Measurements from ENCODE around the gene BRSK2. TPM values are rescaled to one million over a fixed set of nuclear protein-coding genes. Genes with fewer than 3 reads are reported as not detected.
"Not testable (repeated sequence)": the region's sequence is repeated elsewhere in the genome, so short reads cannot be mapped to it uniquely, and the experiment has no call there.

Gene BRSK2
- total RNA-seq, 3 donors from 2014 or later = 0.15 to 0.80 (median 0.66) TPM

GRCh38 chr11:1415631-1416030 is 25.9 kb downstream of the BRSK2 start:
- H3K4me1 ChIP-seq = no peaks in the 10 kb centered on the region
- H3K27ac ChIP-seq = no peak overlapping the region
- no peaks in the 10 kb centered on the region for H3K36me3 ChIP-seq
- H3K9me3 ChIP-seq = peaks cover 40 to 44% of the 10 kb centered on the region in 2 donors
- no peak for DNase-seq (ENCODE audit: low spot score in 2 of 2)
- TF ChIP-seq, protein P1, sequence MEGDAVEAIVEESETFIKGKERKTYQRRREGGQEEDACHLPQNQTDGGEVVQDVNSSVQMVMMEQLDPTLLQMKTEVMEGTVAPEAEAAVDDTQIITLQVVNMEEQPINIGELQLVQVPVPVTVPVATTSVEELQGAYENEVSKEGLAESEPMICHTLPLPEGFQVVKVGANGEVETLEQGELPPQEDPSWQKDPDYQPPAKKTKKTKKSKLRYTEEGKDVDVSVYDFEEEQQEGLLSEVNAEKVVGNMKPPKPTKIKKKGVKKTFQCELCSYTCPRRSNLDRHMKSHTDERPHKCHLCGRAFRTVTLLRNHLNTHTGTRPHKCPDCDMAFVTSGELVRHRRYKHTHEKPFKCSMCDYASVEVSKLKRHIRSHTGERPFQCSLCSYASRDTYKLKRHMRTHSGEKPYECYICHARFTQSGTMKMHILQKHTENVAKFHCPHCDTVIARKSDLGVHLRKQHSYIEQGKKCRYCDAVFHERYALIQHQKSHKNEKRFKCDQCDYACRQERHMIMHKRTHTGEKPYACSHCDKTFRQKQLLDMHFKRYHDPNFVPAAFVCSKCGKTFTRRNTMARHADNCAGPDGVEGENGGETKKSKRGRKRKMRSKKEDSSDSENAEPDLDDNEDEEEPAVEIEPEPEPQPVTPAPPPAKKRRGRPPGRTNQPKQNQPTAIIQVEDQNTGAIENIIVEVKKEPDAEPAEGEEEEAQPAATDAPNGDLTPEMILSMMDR (IDR thresholded peaks at IDR 0.05) = no peak
- TF ChIP-seq POLR2AphosphoS5 (IDR thresholded peaks at IDR 0.05) = no peak
- no peak for TF ChIP-seq POLR2A (IDR thresholded peaks at IDR 0.05)
- peaks cover 0 to 25% of the 10 kb centered on the region in 2 donors for H3K27me3 ChIP-seq
- intact Hi-C loops (cut with DNase I; ENCODE audit: low total_unique reads) = no loop called here
- no peak overlapping the region for H3K4me3 ChIP-seq

GRCh38 chr11:1418192-1418795 is 28.6 kb downstream of the BRSK2 start:
- H3K27ac ChIP-seq; DNase-seq (ENCODE audit: low spot score in 2 of 2); H3K4me3 ChIP-seq; intact Hi-C loops (cut with DNase I; ENCODE audit: low total_unique reads); H3K36me3 ChIP-seq; H3K4me1 ChIP-seq: not testable (repeated sequence)
- peaks cover 0 to 12% of the 10 kb centered on the region in 2 donors for H3K27me3 ChIP-seq
- H3K9me3 ChIP-seq = peaks cover 40 to 50% of the 10 kb centered on the region in 2 donors

DNA sequence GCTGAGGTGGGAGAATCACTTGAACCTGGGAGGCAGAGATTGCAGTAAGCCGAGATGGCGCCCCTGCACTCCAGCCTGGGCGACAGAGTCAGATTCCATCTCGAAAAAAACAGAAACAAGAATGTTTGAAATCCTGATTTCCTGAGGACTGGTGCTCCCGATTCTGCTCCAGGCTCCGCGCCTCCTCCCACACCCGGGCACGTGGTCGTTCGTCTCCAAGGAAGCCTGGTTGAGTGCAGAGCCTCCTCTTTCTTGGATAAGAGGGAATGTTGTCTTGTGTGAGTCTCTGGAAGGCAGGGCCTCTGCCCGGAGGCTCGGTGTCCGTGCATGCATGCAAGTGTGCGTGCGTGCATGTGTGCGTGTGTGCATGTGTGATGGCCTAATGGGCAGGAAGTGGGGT is 30.1 kb downstream of the BRSK2 start:
- intact Hi-C loops (cut with DNase I; ENCODE audit: low total_unique reads) = no loop called here
- Histone ChIP-seq H3K9me3 (peaks cover 40 to 50% of the 10 kb centered on the region in 2 donors), H3K27me3 (peaks cover 0 to 17% of the 10 kb centered on the region in 2 donors)

DNA sequence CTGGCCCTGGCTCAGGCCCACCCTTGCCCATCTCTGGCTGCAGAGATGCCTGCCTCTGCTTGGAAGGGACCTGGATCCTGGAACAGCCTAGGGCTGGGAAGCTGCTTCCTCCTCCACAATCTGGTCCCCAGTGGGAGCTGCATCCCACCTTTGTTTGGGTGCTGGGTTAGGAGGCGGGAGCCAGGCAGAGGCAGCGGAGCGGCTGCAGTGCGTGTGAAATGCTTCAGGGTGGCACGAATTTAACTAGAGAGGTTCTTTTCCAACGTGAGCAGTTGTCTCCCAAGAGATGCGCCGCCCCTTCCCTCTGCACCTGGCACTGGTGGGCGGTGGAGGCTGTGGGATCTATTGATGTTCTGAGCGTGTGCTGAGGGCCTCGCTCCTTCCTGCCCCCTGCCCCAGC is 31.6 kb downstream of the BRSK2 start:
- no peak for TF ChIP-seq POLR2A (IDR thresholded peaks at IDR 0.05)
- Histone ChIP-seq H3K9me3 (peaks cover 40 to 50% of the 10 kb centered on the region in 2 donors), H3K27me3 (peaks cover 0 to 31% of the 10 kb centered on the region in 2 donors), H3K4me1 (no peaks in the 10 kb centered on the region), H3K4me3 (no peak overlapping the region), H3K27ac (no peak overlapping the region), H3K36me3 (no peaks in the 10 kb centered on the region)
- intact Hi-C loops (cut with DNase I; ENCODE audit: low total_unique reads) = no loop called here
- DNase-seq (ENCODE audit: low spot score in 2 of 2) = no peak

More for the DNA sequence above, 30.1 kb downstream of the BRSK2 start:
- H3K4me3 ChIP-seq = no peak overlapping the region
- no peaks in the 10 kb centered on the region for H3K36me3 ChIP-seq
- no peak for DNase-seq (ENCODE audit: low spot score in 2 of 2)
- TF ChIP-seq, protein P1 (IDR thresholded peaks at IDR 0.05) = no peak
- TF ChIP-seq POLR2A (IDR thresholded peaks at IDR 0.05) (no peak), POLR2AphosphoS5 (IDR thresholded peaks at IDR 0.05) (no peak)
- no peak overlapping the region for H3K27ac ChIP-seq
- no peaks in the 10 kb centered on the region for H3K4me1 ChIP-seq

- no peak for DNase-seq (ENCODE audit: low spot score in 2 of 2)
- Histone ChIP-seq H3K4me1 (no peaks in the 10 kb centered on the region), H3K9me3 (peaks cover 29 to 38% of the 10 kb centered on the region in 2 donors), H3K27me3 (peaks cover 0 to 37% of the 10 kb centered on the region in 2 donors), H3K36me3 (no peaks in the 10 kb centered on the region), H3K27ac (no peak overlapping the region), H3K4me3 (no peak overlapping the region)
- intact Hi-C loops (cut with DNase I; ENCODE audit: low total_unique reads) = no loop called here
- TF ChIP-seq POLR2A (IDR thresholded peaks at IDR 0.05) (no peak), POLR2AphosphoS5 (IDR thresholded peaks at IDR 0.05) (no peak)
- TF ChIP-seq, protein P1 (IDR thresholded peaks at IDR 0.05) = no peak
Observed at GRCh38 chr11:1422481-1422880, 32.7 kb downstream of the BRSK2 start.

DNA sequence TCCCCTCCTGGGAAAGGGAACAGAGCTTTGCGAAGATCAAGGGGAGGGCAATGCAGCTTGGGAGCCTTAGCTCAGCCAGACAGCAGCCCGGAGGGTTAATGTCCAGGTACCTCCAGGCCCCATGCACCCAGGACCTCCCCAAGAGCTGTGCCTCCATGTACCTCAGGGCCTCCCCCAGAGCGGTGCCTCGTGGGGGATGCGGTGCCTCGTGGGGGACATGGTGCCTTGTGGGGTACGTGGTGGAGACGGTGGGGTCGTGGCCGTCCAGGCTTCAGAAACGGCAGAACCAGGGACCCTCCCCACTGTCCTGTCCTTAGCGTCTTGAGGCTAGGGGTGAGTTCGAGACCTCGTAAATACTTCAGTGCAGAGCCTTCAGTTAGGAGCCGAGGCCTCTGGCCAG is 33.2 kb downstream of the BRSK2 start:
- no peaks in the 10 kb centered on the region for H3K4me1 ChIP-seq
- intact Hi-C loops (cut with DNase I; ENCODE audit: low total_unique reads) = no loop called here
- H3K27me3 ChIP-seq = peaks cover 0 to 37% of the 10 kb centered on the region in 2 donors
- H3K36me3 ChIP-seq = no peaks in the 10 kb centered on the region
- H3K27ac ChIP-seq = no peak overlapping the region
- no peak for TF ChIP-seq POLR2A (IDR thresholded peaks at IDR 0.05)
- TF ChIP-seq, protein P1 (IDR thresholded peaks at IDR 0.05) = no peak
- TF ChIP-seq POLR2AphosphoS5 (IDR thresholded peaks at IDR 0.05) = no peak
- peaks cover 24 to 33% of the 10 kb centered on the region in 2 donors for H3K9me3 ChIP-seq
- no peak overlapping the region for H3K4me3 ChIP-seq
- DNase-seq (ENCODE audit: low spot score in 2 of 2) = no peak

DNA sequence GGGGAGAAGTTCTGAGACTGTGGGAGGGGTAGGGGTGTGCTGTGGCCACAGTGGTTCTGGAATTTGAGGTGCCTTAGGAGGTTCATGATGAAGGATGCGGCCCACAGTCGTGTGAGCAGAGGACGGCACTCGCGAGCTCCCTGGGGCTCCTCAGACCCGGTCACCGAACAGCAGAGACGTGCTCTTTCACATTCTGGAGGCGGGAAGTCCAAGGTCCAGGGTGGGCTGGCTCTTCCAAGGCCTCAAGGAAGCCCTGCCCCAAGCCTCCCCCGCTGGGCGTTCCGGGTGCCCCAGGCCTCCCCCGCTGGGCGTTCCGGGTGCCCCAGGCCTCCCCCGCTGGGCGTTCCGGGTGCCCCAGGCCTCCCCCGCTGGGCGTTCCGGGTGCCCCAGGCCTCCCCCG is 33.7 kb downstream of the BRSK2 start:
- H3K36me3 ChIP-seq; H3K4me3 ChIP-seq; H3K4me1 ChIP-seq; DNase-seq (ENCODE audit: low spot score in 2 of 2); intact Hi-C loops (cut with DNase I; ENCODE audit: low total_unique reads); H3K27ac ChIP-seq: not testable (repeated sequence)
- peaks cover 0 to 37% of the 10 kb centered on the region in 2 donors for H3K27me3 ChIP-seq
- peaks cover 19 to 28% of the 10 kb centered on the region in 2 donors for H3K9me3 ChIP-seq

All from breast epithelium (tissue), 4 donors.